H1 (cell line): ENCODE results near the gene FBXL17. TPM values are rescaled to one million over a fixed set of nuclear protein-coding genes. Genes with fewer than 3 reads are reported as not detected.

Experiments used
- CTCF ChIA-PET: fragments of 300-600 bp; sonication (Branson Sonifier 250); formaldehyde crosslinking; loops from one replicate; lab custom pipeline; 2021; ENCODE audit not compliant: partially characterized antibody; lab: Charles Lee
- POLR2A ChIA-PET: fragments of 300-600 bp; sonication (Branson Sonifier 250); formaldehyde crosslinking; loops from one replicate; lab custom pipeline; 2021; ENCODE audit warnings: inconsistent platforms; ENCODE audit not compliant: partially characterized antibody; lab: Charles Lee
- DNase-seq, 2 experiments: peaks; one replicate each; pipeline versions ENCODE4 v3.0.0 to v3.0.0-alpha.2; 2010 to 2022; ENCODE audit warnings: low spot score in 2 of 2, low read depth in 1 of 2, mixed read lengths in 1 of 2
- FAIRE-seq: peaks from 2 replicates; lab custom pipeline; 2011; peaks lifted over from hg19 to GRCh38; lab: Jason Lieb, UNC
- H2AFZ ChIP-seq: 2 replicates; pipeline ENCODE4 v1.8.1; 2012; ENCODE audit warnings: low read length, inconsistent platforms
- H2AK5ac ChIP-seq: 2 replicates; pipeline ENCODE4 v1.6.1; 2013; ENCODE audit warnings: low read depth, low read length
- H2BK120ac ChIP-seq: replicated peaks from 2 replicates; pipeline ENCODE3; 2013; ENCODE audit warnings: low read depth, low read length, inconsistent platforms
- H2BK12ac ChIP-seq: 2 replicates; pipeline ENCODE4 v1.6.1; 2013; ENCODE audit warnings: low read depth, low read length
- H2BK15ac ChIP-seq: 2 replicates; pipeline ENCODE4 v1.6.1; 2013; ENCODE audit warnings: low read length
- H2BK20ac ChIP-seq: 2 replicates; pipeline ENCODE4 v1.6.1; 2013; ENCODE audit warnings: low read length
- H2BK5ac ChIP-seq: 2 replicates; pipeline ENCODE4 v1.6.1; 2013; ENCODE audit warnings: low read depth, low read length
- H3K14ac ChIP-seq: 2 replicates; pipeline ENCODE4 v1.6.1; 2013; ENCODE audit warnings: inconsistent platforms; ENCODE audit not compliant: insufficient read length
- H3K18ac ChIP-seq: 2 replicates; pipeline ENCODE4 v1.6.1; 2013; ENCODE audit warnings: low read length; ENCODE audit errors: extremely low read depth
- H3K23ac ChIP-seq: 2 replicates; pipeline ENCODE4 v1.6.1; 2013; ENCODE audit warnings: inconsistent platforms; ENCODE audit not compliant: insufficient read length
- H3K23me2 ChIP-seq: 2 replicates; pipeline ENCODE4 v1.6.1; 2013; ENCODE audit warnings: low read depth, low read length
- H3K27ac ChIP-seq: 2 replicates; pipeline ENCODE4 v1.6.1; 2011; ENCODE audit warnings: low read depth, low read length, inconsistent platforms
- H3K27me3 ChIP-seq, 4 experiments: replicated peaks in 1 of 4; 1 replicate in 1 of 4; 2 replicates in 3 of 4; pipeline versions ENCODE4 v1.6.1 to v1.8.1; 2011 to 2013; ENCODE audit warnings: low read length in 3 of 4, mild to moderate bottlenecking in 3 of 4, inconsistent platforms in 2 of 4, mixed read lengths in 2 of 4, moderate library complexity in 1 of 4; ENCODE audit not compliant: control insufficient read depth in 3 of 4, insufficient read depth in 3 of 4; ENCODE audit errors: extremely low read depth in 1 of 4
- H3K36me3 ChIP-seq, 4 experiments: 2 replicates each; pipeline versions ENCODE4 v1.6.1 to v1.8.1; 2011 to 2013; ENCODE audit warnings: mild to moderate bottlenecking in 4 of 4, low read length in 3 of 4, moderate library complexity in 2 of 4, control low read depth in 1 of 4, inconsistent platforms in 1 of 4; ENCODE audit not compliant: insufficient read depth in 4 of 4, control insufficient read depth in 2 of 4
- H3K4ac ChIP-seq: replicated peaks from 2 replicates; pipeline ENCODE3; 2013; ENCODE audit warnings: low read length, low read depth, mixed read lengths, inconsistent platforms; ENCODE audit not compliant: insufficient read length
- H3K4me1 ChIP-seq, 4 experiments: replicated peaks in 1 of 4; 1 replicate in 1 of 4; 2 replicates in 3 of 4; pipeline versions ENCODE4 v1.6.1 to v1.8.1; 2011 to 2013; ENCODE audit warnings: low read length in 3 of 4, inconsistent platforms in 2 of 4, mixed read lengths in 1 of 4; ENCODE audit not compliant: insufficient read depth in 4 of 4, control insufficient read depth in 3 of 4
- H3K4me2 ChIP-seq, 2 experiments: 2 replicates each; pipeline versions ENCODE4 v1.6.1 to v1.8.1; 2011 to 2013; ENCODE audit warnings: low read depth in 2 of 2, low read length in 2 of 2, control low read depth in 1 of 2, inconsistent platforms in 1 of 2, mild to moderate bottlenecking in 1 of 2; ENCODE audit not compliant: insufficient read depth in 1 of 2
- H3K4me3 ChIP-seq, 4 experiments: fragments of 200-600, 300-600 bp in 1 of 4; sonication (generic), shearing (Covaris generic), sonication (Bioruptor Twin) in 1 of 4; 2 replicates each; pipeline versions ENCODE4 v1.5.1 to v1.8.1; 2011 to 2016; ENCODE audit warnings: low read length in 4 of 4, low read depth in 3 of 4, control low read depth in 2 of 4, inconsistent platforms in 2 of 4, mild to moderate bottlenecking in 2 of 4, mixed read lengths in 1 of 4, moderate library complexity in 1 of 4; ENCODE audit not compliant: insufficient read depth in 2 of 4; ENCODE audit errors: extremely low read depth in 1 of 4
- H3K56ac ChIP-seq: replicated peaks from 2 replicates; pipeline ENCODE3; 2013; ENCODE audit warnings: low read depth, mild to moderate bottlenecking, mixed read lengths, low read length, inconsistent platforms; ENCODE audit not compliant: insufficient read length
- H3K79me1 ChIP-seq: 2 replicates; pipeline ENCODE4 v1.6.1; 2013; ENCODE audit warnings: low read depth, low read length, control low read depth
- H3K79me2 ChIP-seq, 2 experiments: 2 replicates each; pipeline versions ENCODE4 v1.6.1 to v1.8.1; 2012 to 2013; ENCODE audit warnings: low read length in 2 of 2, mild to moderate bottlenecking in 2 of 2, inconsistent platforms in 1 of 2; ENCODE audit not compliant: insufficient read depth in 2 of 2, control insufficient read depth in 1 of 2
- H3K9ac ChIP-seq, 4 experiments: replicated peaks in 1 of 4; 1 replicate in 1 of 4; 2 replicates in 3 of 4; pipeline versions ENCODE4 v1.6.1 to v1.8.1; 2011 to 2013; ENCODE audit warnings: low read depth in 3 of 4, low read length in 3 of 4, control low read depth in 2 of 4, mild to moderate bottlenecking in 2 of 4, moderate library complexity in 2 of 4, inconsistent platforms in 1 of 4; ENCODE audit errors: extremely low read depth in 1 of 4
- H3K9me3 ChIP-seq, 2 experiments: 2 replicates each; pipeline versions ENCODE4 v1.6.1 to v1.8.1; 2012 to 2013; ENCODE audit warnings: mild to moderate bottlenecking in 2 of 2, moderate library complexity in 2 of 2, control low read depth in 1 of 2, inconsistent platforms in 1 of 2, low read depth in 1 of 2, low read length in 1 of 2, mixed read lengths in 1 of 2; ENCODE audit not compliant: insufficient read depth in 2 of 2
- H4K20me1 ChIP-seq, 2 experiments: replicated peaks in 1 of 2; 2 replicates each; pipeline versions ENCODE3 to v1.8.1; 2011 to 2013; ENCODE audit warnings: inconsistent platforms in 2 of 2, low read length in 2 of 2, mild to moderate bottlenecking in 1 of 2; ENCODE audit not compliant: insufficient read depth in 2 of 2, control insufficient read depth in 1 of 2
- H4K5ac ChIP-seq: 2 replicates; pipeline ENCODE4 v1.6.1; 2013; ENCODE audit warnings: low read length, low read depth, mixed read lengths, inconsistent platforms; ENCODE audit not compliant: insufficient read length
- H4K8ac ChIP-seq: 2 replicates; pipeline ENCODE4 v1.8.0; 2013; ENCODE audit warnings: mild to moderate bottlenecking, moderate library complexity, low read length, inconsistent platforms; ENCODE audit not compliant: insufficient read depth; ENCODE audit errors: extremely low read depth
- H4K91ac ChIP-seq: replicated peaks from 2 replicates; pipeline ENCODE3; 2013; ENCODE audit warnings: low read length, mixed read lengths, inconsistent platforms; ENCODE audit not compliant: insufficient read length
- ASH2L ChIP-seq: fragments of 200-600, 300-600 bp; sonication (generic); IDR thresholded peaks from one replicate; pipeline ENCODE4 v1.7.1; 2017; ENCODE audit warnings: low read length
- BCL11A ChIP-seq, 2 experiments: IDR thresholded peaks; one replicate each; pipeline ENCODE4 v1.6.1; 2011; ENCODE audit warnings: low read depth in 2 of 2, low read length in 2 of 2, mild to moderate bottlenecking in 2 of 2
- CBX5 ChIP-seq: fragments of 300-800, 300-1000 bp; sonication (generic); IDR thresholded peaks from 2 replicates; pipeline ENCODE4 v1.7.1; 2016; ENCODE audit warnings: antibody characterized with exemption, low read length, low read depth
- CEBPB ChIP-seq: IDR thresholded peaks from 2 replicates; pipeline ENCODE4 v1.6.1; 2012; ENCODE audit warnings: low read depth, low read length
- JUN ChIP-seq: IDR thresholded peaks from 2 replicates; pipeline ENCODE4 v1.6.1; 2011; ENCODE audit warnings: low read depth, mild to moderate bottlenecking, improper control_type of control experiment, low read length
- KDM5A ChIP-seq: fragments of 200-600 bp; IDR thresholded peaks from 2 replicates; pipeline ENCODE4 v1.7.1; 2012; ENCODE audit warnings: mild to moderate bottlenecking, low read length, inconsistent platforms, mixed read lengths
- POLR2A ChIP-seq, 2 experiments: IDR thresholded peaks; 1 replicate in 1 of 2; 2 replicates in 1 of 2; pipeline ENCODE4 v1.6.1; 2011; ENCODE audit warnings: low read depth in 2 of 2, low read length in 2 of 2, mild to moderate bottlenecking in 2 of 2; ENCODE audit errors: control extremely low read depth in 1 of 2
- SP4 ChIP-seq: IDR thresholded peaks from 2 replicates; pipeline ENCODE4 v1.6.1; 2012; ENCODE audit warnings: low read length, inconsistent platforms
- TAF1 ChIP-seq: IDR thresholded peaks from 2 replicates; pipeline ENCODE4 v1.6.1; 2011; ENCODE audit warnings: mild to moderate bottlenecking, low read depth, low read length
- TBP ChIP-seq: IDR thresholded peaks from 2 replicates; pipeline ENCODE4 v1.6.1; 2011; ENCODE audit warnings: low read depth, low read length, improper control_type of control experiment
- USF2 ChIP-seq: IDR thresholded peaks from 2 replicates; pipeline ENCODE4 v1.6.1; 2011; ENCODE audit warnings: low read length, improper control_type of control experiment
- YY1 ChIP-seq: IDR thresholded peaks from 2 replicates; pipeline ENCODE4 v1.6.1; 2011; ENCODE audit warnings: low read depth, mild to moderate bottlenecking, low read length
- ZNF274 ChIP-seq: IDR thresholded peaks from 2 replicates; pipeline ENCODE4 v1.7.0; 2012; ENCODE audit warnings: low read length, borderline replicate concordance; ENCODE audit errors: extremely low read depth
- WGBS, 2 experiments: shearing (Covaris generic) in 1 of 2; methylation state at CpG; one replicate each; pipeline versions ENCODE4 v1.1.6 to v1.1.7; 2013 to 2015; ENCODE audit warnings: low lambda C conversion rate in 2 of 2, mixed read lengths in 2 of 2, inconsistent platforms in 1 of 2, low coverage in 1 of 2, missing lambda C conversion rate in 1 of 2; ENCODE audit not compliant: insufficient replicate concordance in 2 of 2, insufficient coverage in 1 of 2, insufficient read length in 1 of 2; ENCODE audit errors: extremely low coverage in 1 of 2, missing lambda C conversion rate in 1 of 2; 5-methylcytosine and 5-hydroxymethylcytosine counted together
- polyA plus RNA-seq, 7 experiments: library from polyadenylated mRNA; depleted of rRNA in 3 of 7; stranded (reverse) in 5 of 7; unstranded in 2 of 7; fragments of >200 nt in 5 of 7; fragments of 200-250 nt in 2 of 7; gene quantifications; 1 replicate in 5 of 7; 2 replicates in 1 of 7; 4 replicates in 1 of 7; pipeline versions ENCODE4 v1.2.1 to v1.2.3, GENCODE V29; 2011 to 2013; ENCODE audit warnings: missing spikeins in 2 of 7, mixed read lengths in 2 of 7
- total RNA-seq: library from RNA; stranded (reverse); fragmentation: NEBNext Ultra II Directional; extraction: Animal tissue kit (Norgen Biotek cat#: 25700); gene quantifications from 2 replicates; pipeline ENCODE4 v1.2.1, GENCODE V29; 2021

The FBXL17 gene
- total and polyA plus RNA-seq, 2 of the 8 experiments (the other 6 are each of a cell fraction or from before 2014, with no cell fraction given), result 0.35 to 4.3 TPM

DNA sequence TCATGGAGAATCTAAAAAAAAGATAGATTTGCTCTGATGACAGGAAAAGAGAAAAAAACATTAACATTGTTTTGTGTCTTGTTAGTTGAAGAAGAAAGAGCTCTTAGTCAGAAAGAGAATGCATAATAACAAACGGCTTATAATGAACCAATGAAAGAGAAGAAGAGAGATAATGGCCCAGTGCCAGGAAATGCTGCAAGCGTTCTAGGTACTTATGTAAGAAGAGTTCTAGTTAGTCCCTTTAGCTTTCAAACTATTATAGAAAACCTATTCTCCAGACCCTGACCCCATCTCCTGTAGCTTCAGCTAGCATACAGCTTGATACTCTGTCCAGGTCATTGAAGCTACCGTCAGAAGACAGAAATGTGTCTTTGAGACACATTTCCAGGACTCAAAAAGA, 70.2 kb downstream of the FBXL17 start:
- 94% methylated on average over 3 of the region's 3 CpGs; no CpG with 5 or more reads in 1 of the 2 experiments for WGBS, 2 experiments
- CTCF ChIA-PET, result interaction anchor here (1.0 to 1.1 kb wide), 2 partner anchors 11 to 26 kb away, joined by 3 read pairs; no protein-coding TSS in a partner anchor

More for the DNA sequence above, 70.2 kb downstream of the FBXL17 start:
- H2BK20ac ChIP-seq, result no peak overlapping the region
- no peak overlapping the region for H2AK5ac ChIP-seq
- H3K56ac ChIP-seq, result no peak overlapping the region
- no peak overlapping the region for H4K5ac ChIP-seq
- DNase-seq (no peak), FAIRE-seq (no peak)
- H4K8ac ChIP-seq, result no peak overlapping the region
- no peaks in the 10 kb centered on the region for H3K79me2 ChIP-seq
- H3K9ac ChIP-seq, result no peak overlapping the region
- H2AFZ ChIP-seq, result no peak overlapping the region
- no peak overlapping the region for H3K4me2 ChIP-seq
- H3K4ac ChIP-seq, result no peak overlapping the region
- H3K18ac ChIP-seq, result no peak overlapping the region
- POLR2A ChIA-PET, result interaction anchor here (1.2 kb wide), 1 partner anchor 52 kb away, joined by 3 read pairs; no protein-coding TSS in a partner anchor
- no peak overlapping the region for H4K91ac ChIP-seq
- H3K36me3 ChIP-seq, result no peaks in the 10 kb centered on the region
- H3K4me3 ChIP-seq, result no peak overlapping the region
- no peaks in the 10 kb centered on the region for H3K4me1 ChIP-seq
- H3K9me3 ChIP-seq, result no peaks in the 10 kb centered on the region
- H3K79me1 ChIP-seq, result no peaks in the 10 kb centered on the region
- no peak overlapping the region for H2BK12ac ChIP-seq
- no peak overlapping the region for H3K23ac ChIP-seq
- H2BK15ac ChIP-seq, result no peak overlapping the region
- no peaks in the 10 kb centered on the region for H4K20me1 ChIP-seq
- no peaks in the 10 kb centered on the region for H3K27me3 ChIP-seq
- H3K14ac ChIP-seq, result no peak overlapping the region
- TF ChIP-seq CEBPB, result no peak
- no peak for TF ChIP-seq TAF1
- TF ChIP-seq KDM5A, result no peak
- no peak for TF ChIP-seq YY1
- TF ChIP-seq SP4, result no peak
- no peak for TF ChIP-seq ZNF274
- TF ChIP-seq ASH2L, result no peak
- TF ChIP-seq BCL11A (IDR thresholded peaks at IDR 0.05; ENCODE audit: low read depth in 2 of 2, low read length in 2 of 2), result no peak
- TF ChIP-seq JUN, result no peak
- no peak for TF ChIP-seq USF2
- TF ChIP-seq CBX5, result no peak
- no peak for TF ChIP-seq TBP
- no peak for TF ChIP-seq POLR2A (IDR thresholded peaks at IDR 0.05; ENCODE audit: control extremely low read depth in 1 of 2, low read depth in 2 of 2, low read length in 2 of 2)
- no peaks in the 10 kb centered on the region for H3K23me2 ChIP-seq
- H3K27ac ChIP-seq, result no peak overlapping the region
- no peak overlapping the region for H2BK5ac ChIP-seq
- no peak overlapping the region for H2BK120ac ChIP-seq
